HCT116 (cell line): ENCODE results near the gene TFAP2B. TPM values are rescaled to one million over a fixed set of nuclear protein-coding genes. Genes with fewer than 3 reads are reported as not detected.

ENCODE experiments used
- ATAC-seq: fragments of 200-7000 bp; cut with Tn5 transposase; 2 replicates; pipeline ENCODE4 v1.9.1; 2020; ENCODE audit warnings: mild to moderate bottlenecking, moderate library complexity
- BruUV-seq: library from RNA; stranded (reverse); fragments of 400-500 nt; replicated peaks from 2 replicates; lab custom pipeline; 2021; lab: Mats Ljungman, UMichigan
- CTCF ChIA-PET: fragments of 300-600 bp; sonication (Branson Sonifier 250); formaldehyde crosslinking; loops from one replicate; lab custom pipeline; 2021; ENCODE audit warnings: antibody characterized with exemption; lab: Charles Lee
- POLR2A ChIA-PET: fragments of 300-600, 350-600 bp; sonication (Branson Sonifier 250); formaldehyde crosslinking; loops from one replicate; lab custom pipeline; 2021; ENCODE audit warnings: antibody characterized with exemption; lab: Charles Lee
- RAD21 ChIA-PET, 2 experiments: fragments of 300-600 bp; sonication (Branson Sonifier 250); formaldehyde crosslinking; loops; one replicate each; lab custom pipeline; 2023; ENCODE audit warnings: low total read pairs in 2 of 2; ENCODE audit not compliant: uncharacterized antibody in 2 of 2, unreplicated experiment in 2 of 2, low non-redundant PET in 1 of 2; lab: Charles Lee
- DNase-seq: peaks from one replicate; pipeline ENCODE4 v3.0.0-alpha.2; 2010; ENCODE audit warnings: low read depth, low spot score
- H2AFZ ChIP-seq: fragments of 200-600 bp; shearing (Covaris generic), sonication (generic); 2 replicates; pipeline ENCODE4 v1.6.1; 2017; ENCODE audit warnings: low read depth, mixed run types, mixed read lengths, antibody characterized with exemption, low read length; ENCODE audit not compliant: poor library complexity, severe bottlenecking
- H3K27ac ChIP-seq: 2 replicates; pipeline ENCODE4 v1.5.1; 2012; ENCODE audit warnings: low read depth, low read length
- H3K27me3 ChIP-seq: fragments of 200-600 bp; sonication (generic); 2 replicates; pipeline ENCODE4 v1.6.1; 2016; ENCODE audit warnings: mixed run types, low read length, mixed read lengths; ENCODE audit not compliant: insufficient read depth
- H3K36me3 ChIP-seq, 2 experiments: fragments of 200-500 bp in 1 of 2; fragments of 200-600 bp in 1 of 2; sonication (Bioruptor generic) in 1 of 2; sonication (generic) in 1 of 2; 2 replicates each; pipeline versions ENCODE4 v1.5.1 to v1.6.1; 2014 to 2016; ENCODE audit warnings: low read length in 2 of 2, inconsistent platforms in 1 of 2, mixed read lengths in 1 of 2, mixed run types in 1 of 2; ENCODE audit not compliant: insufficient read depth in 2 of 2, control insufficient read depth in 1 of 2
- H3K4me1 ChIP-seq, 2 experiments: fragments of 200-600 bp in 1 of 2; sonication (generic) in 1 of 2; 2 replicates each; pipeline versions ENCODE4 v1.5.1 to v1.6.1; 2012 to 2017; ENCODE audit warnings: low read length in 2 of 2, inconsistent platforms in 1 of 2, mild to moderate bottlenecking in 1 of 2, mixed read lengths in 1 of 2, mixed run types in 1 of 2, moderate library complexity in 1 of 2; ENCODE audit not compliant: insufficient read depth in 2 of 2, control insufficient read depth in 1 of 2
- H3K4me2 ChIP-seq: fragments of 200-600 bp; sonication (generic); 2 replicates; pipeline ENCODE4 v1.6.1; 2017; ENCODE audit warnings: mixed run types, low read length, mixed read lengths
- H3K4me3 ChIP-seq, 2 experiments: fragments of 200-600 bp in 1 of 2; sonication (generic) in 1 of 2; replicated peaks in 1 of 2; 2 replicates each; pipeline ENCODE4 v1.5.1; 2011 to 2016; ENCODE audit warnings: low read length in 2 of 2, control low read depth in 1 of 2, low read depth in 1 of 2, mild to moderate bottlenecking in 1 of 2, mixed read lengths in 1 of 2, mixed run types in 1 of 2
- H3K79me2 ChIP-seq: fragments of 200-600 bp; sonication (generic); 2 replicates; pipeline ENCODE4 v1.6.1; 2017; ENCODE audit warnings: mild to moderate bottlenecking, mixed run types, low read length, moderate library complexity, mixed read lengths; ENCODE audit not compliant: insufficient read depth
- H3K9ac ChIP-seq: fragments of 200-600 bp; sonication (generic); 2 replicates; pipeline ENCODE4 v1.6.1; 2016; ENCODE audit warnings: low read length, mixed read lengths
- H3K9me2 ChIP-seq: fragments of 200-600 bp; sonication (generic), shearing (Covaris generic); 2 replicates; pipeline ENCODE4 v1.6.1; 2017; ENCODE audit warnings: mixed run types, mild to moderate bottlenecking, moderate library complexity; ENCODE audit not compliant: insufficient read depth
- H3K9me3 ChIP-seq, 2 experiments: fragments of 200-500 bp in 1 of 2; fragments of 200-600 bp in 1 of 2; sonication (Bioruptor generic) in 1 of 2; sonication (generic) in 1 of 2; 2 replicates each; pipeline ENCODE4 v1.6.1; 2014 to 2017; ENCODE audit warnings: low read length in 2 of 2, mixed read lengths in 2 of 2, inconsistent platforms in 1 of 2, low read depth in 1 of 2, mild to moderate bottlenecking in 1 of 2, mixed run types in 1 of 2, moderate library complexity in 1 of 2; ENCODE audit not compliant: control insufficient read depth in 1 of 2, insufficient read depth in 1 of 2
- H4K20me1 ChIP-seq: fragments of 200-600 bp; sonication (generic), shearing (Covaris generic); 2 replicates; pipeline ENCODE4 v1.6.1; 2017; ENCODE audit warnings: mixed run types, mild to moderate bottlenecking, moderate library complexity; ENCODE audit not compliant: insufficient read depth
- CEBPB ChIP-seq: IDR thresholded peaks from 2 replicates; pipeline ENCODE4 v1.6.1; 2012; ENCODE audit warnings: low read depth
- ELF1 ChIP-seq: IDR thresholded peaks from 2 replicates; pipeline ENCODE4 v1.6.1; 2012; ENCODE audit warnings: low read depth, borderline replicate concordance
- SIN3A ChIP-seq: IDR thresholded peaks from 2 replicates; pipeline ENCODE4 v1.6.1; 2012; ENCODE audit warnings: low read depth
- SP1 ChIP-seq: IDR thresholded peaks from 2 replicates; pipeline ENCODE4 v1.6.1; 2012; ENCODE audit warnings: low read depth
- SRF ChIP-seq: IDR thresholded peaks from 2 replicates; pipeline ENCODE4 v1.6.1; 2012; ENCODE audit warnings: low read depth
- YY1 ChIP-seq: IDR thresholded peaks from 2 replicates; pipeline ENCODE4 v1.6.1; 2011; ENCODE audit warnings: low read length, low read depth, moderate library complexity, mild to moderate bottlenecking; ENCODE audit not compliant: insufficient replicate concordance; ENCODE audit errors: extremely low read depth
- ZBTB33 ChIP-seq: IDR thresholded peaks from 2 replicates; pipeline ENCODE4 v1.6.1; 2011; ENCODE audit warnings: mild to moderate bottlenecking, low read length, moderate library complexity; ENCODE audit not compliant: insufficient replicate concordance; ENCODE audit errors: extremely low read depth
- ZNF274 ChIP-seq: fragments of 200-500 bp; sonication (Bioruptor generic); IDR thresholded peaks from 2 replicates; pipeline ENCODE4 v1.6.1; 2014; ENCODE audit warnings: mild to moderate bottlenecking, low read depth, low read length, inconsistent platforms
- intact Hi-C: fragments of 100-400 bp; cut with micrococcal nuclease; formaldehyde crosslinking; loops from 2 replicates; pipeline ENCODE4 v1.10.0; 2022
- total RNA-seq: library from RNA; stranded (reverse); gene quantifications from one replicate; pipeline ENCODE4 v1.2.1, GENCODE V29; 2021; ENCODE audit not compliant: unreplicated experiment
- TF ChIP-seq, protein P1 (sequence below): IDR thresholded peaks from 2 replicates; pipeline ENCODE4 v1.6.1; 2012; ENCODE audit warnings: low read depth

TFAP2B gene
- total RNA-seq, 1 experiment from 2014 or later = not detected

GRCh38 chr6:50847890-50848594 lies 29.4 kb downstream of the TFAP2B start (continued):
- no peak for TF ChIP-seq ZBTB33
- TF ChIP-seq, protein P1, sequence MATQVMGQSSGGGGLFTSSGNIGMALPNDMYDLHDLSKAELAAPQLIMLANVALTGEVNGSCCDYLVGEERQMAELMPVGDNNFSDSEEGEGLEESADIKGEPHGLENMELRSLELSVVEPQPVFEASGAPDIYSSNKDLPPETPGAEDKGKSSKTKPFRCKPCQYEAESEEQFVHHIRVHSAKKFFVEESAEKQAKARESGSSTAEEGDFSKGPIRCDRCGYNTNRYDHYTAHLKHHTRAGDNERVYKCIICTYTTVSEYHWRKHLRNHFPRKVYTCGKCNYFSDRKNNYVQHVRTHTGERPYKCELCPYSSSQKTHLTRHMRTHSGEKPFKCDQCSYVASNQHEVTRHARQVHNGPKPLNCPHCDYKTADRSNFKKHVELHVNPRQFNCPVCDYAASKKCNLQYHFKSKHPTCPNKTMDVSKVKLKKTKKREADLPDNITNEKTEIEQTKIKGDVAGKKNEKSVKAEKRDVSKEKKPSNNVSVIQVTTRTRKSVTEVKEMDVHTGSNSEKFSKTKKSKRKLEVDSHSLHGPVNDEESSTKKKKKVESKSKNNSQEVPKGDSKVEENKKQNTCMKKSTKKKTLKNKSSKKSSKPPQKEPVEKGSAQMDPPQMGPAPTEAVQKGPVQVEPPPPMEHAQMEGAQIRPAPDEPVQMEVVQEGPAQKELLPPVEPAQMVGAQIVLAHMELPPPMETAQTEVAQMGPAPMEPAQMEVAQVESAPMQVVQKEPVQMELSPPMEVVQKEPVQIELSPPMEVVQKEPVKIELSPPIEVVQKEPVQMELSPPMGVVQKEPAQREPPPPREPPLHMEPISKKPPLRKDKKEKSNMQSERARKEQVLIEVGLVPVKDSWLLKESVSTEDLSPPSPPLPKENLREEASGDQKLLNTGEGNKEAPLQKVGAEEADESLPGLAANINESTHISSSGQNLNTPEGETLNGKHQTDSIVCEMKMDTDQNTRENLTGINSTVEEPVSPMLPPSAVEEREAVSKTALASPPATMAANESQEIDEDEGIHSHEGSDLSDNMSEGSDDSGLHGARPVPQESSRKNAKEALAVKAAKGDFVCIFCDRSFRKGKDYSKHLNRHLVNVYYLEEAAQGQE = no peak
- no peak for TF ChIP-seq SP1

GRCh38 chr6:50848989-50849795 lies 30.5 kb downstream of the TFAP2B start:
- Histone ChIP-seq H3K4me1 (no peaks in the 10 kb centered on the region), H3K9me2 (no peaks in the 10 kb centered on the region), H4K20me1 (no peaks in the 10 kb centered on the region), H3K27ac (no peak overlapping the region), H2AFZ (no peak overlapping the region), H3K4me3 (no peak overlapping the region), H3K79me2 (no peaks in the 10 kb centered on the region), H3K36me3 (no peaks in the 10 kb centered on the region), H3K9me3 (peaks cover 0 to 11% of the 10 kb centered on the region in 2 experiments; a peak in 2 of 4 replicates), H3K27me3 (no peaks in the 10 kb centered on the region), H3K4me2 (no peak overlapping the region), H3K9ac (no peak overlapping the region)
- CTCF ChIA-PET = no interaction called here
- ATAC-seq (no peak), DNase-seq (no peak)
- RAD21 ChIA-PET = no interaction called here
- no TSS peak for BruUV-seq
- POLR2A ChIA-PET = no interaction called here
- intact Hi-C loops = no loop called here
- TF ChIP-seq ZNF274 (no peak), YY1 (no peak), SRF (no peak), SP1 (no peak), ELF1 (no peak), ZBTB33 (no peak), SIN3A (no peak), CEBPB (no peak)
- TF ChIP-seq, protein P1 = no peak
